CD4-positive, alpha-beta T cell treated with Interleukin-1 beta for 1 hour (primary cell): ENCODE results near the gene FEM1A.
"Not testable (repeated sequence)": the region's sequence is repeated elsewhere in the genome, so short reads cannot be mapped to it uniquely, and the experiment has no call there.

Experiments used
- DNase-seq, 2 donors: peaks; one replicate each; pipeline ENCODE4 v3.0.0-alpha.2; 2020 to 2022

Gene FEM1A

DNA sequence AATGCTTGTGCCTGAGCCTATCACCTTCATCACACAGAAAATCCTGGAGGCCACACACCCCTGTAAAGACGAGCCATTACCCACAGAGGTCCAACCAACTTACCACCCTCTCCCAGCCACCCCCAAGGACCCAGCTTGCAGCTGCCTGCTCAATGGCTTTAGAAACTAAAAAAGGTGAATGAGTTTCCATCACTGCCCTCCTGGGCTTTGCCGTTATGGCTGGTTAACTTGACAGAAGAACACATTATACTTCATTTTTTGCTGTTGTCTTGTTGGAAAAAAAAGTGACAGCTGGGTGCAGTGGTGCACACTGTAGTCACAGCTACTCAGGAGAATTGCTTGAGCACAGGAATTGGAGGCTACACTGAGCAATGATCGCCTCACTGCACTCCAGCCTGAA, 17.4 kb upstream of the FEM1A start:
- no peak for DNase-seq

DNA sequence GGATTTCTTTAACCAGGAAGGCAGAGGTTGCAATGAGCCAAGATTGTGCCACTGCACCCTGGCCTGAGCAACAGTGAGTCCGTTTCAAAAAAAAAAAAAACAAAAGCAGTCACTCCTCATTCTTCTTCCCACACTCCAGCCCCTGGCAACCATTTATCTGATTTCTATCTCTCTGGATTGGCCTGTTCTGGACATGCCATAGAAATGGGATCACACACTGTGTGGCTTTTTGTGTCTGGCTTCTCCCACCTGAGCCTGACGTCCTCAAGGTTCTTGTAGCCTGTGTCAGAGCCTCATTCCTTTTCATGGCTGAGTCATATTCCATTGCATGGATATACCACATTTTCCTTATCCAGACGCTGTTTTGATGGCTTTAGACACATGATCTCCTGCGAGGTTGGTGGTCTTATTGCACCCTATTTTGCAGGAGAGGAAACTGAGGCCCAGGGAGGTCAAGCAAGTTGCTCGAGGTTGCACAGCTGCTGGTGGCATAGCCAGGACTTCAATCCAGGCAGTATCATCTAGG, 15.8 kb upstream of the FEM1A start:
- DNase-seq, result no peak

DNA sequence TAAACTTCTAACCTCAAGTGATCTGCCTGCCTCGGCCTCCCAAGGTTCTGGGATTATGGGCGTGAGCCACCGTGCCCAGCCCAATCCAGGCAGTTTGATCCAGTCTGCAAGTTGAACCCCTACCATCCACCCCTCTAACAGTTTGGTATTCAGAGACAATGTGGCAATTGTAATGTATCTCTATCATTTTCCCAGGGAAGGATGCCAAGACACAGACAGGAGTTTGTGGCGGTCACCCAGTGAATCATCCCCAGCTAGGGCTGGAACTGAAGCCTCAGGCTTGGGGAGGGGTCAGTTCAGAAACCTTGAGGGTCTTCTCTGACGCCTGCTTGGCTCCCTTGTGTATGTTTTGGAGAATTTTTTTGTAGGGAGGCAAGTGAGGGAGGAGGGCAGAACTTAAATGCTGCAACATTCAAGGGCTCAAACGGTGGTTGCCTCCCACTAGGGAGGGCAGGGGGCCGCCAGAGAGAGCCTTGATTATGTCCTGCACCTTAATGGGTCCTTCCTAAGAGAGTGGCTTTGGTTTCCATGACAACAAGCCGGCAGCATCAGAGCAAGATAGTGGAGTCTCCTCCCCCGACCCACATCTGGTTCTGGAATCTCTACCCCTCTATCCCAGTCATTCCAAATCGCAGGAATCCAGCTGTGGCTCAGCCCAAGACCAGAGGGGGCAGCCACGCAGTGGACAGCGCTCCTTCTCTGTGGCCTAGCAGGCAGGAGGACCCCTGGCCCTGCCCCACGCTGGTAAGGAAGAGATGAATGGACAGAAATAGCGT, 14.9 kb upstream of the FEM1A start:
- DNase-seq, result no peak

DNA sequence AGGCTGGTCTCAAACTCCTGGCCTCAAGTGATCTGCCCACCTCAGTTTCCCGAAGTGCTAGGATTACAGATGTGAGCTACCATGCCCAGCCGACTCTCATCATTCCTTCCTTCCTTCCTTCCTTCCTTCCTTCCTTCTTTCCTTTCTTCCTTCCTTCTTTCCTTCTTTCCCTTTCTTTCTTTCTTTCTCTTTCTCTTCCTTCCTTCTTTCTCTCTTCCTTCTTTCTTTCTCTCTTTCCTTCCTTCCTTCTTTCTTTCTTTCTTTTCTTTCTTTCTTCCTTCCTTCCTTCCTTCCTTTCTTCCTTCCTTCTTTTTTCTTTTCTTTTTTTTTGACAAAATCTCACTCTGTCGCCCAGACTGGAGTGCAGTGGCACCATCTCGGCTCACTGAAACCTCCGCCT, 13.4 kb upstream of the FEM1A start:
- DNase-seq, result not testable (repeated sequence)

DNA sequence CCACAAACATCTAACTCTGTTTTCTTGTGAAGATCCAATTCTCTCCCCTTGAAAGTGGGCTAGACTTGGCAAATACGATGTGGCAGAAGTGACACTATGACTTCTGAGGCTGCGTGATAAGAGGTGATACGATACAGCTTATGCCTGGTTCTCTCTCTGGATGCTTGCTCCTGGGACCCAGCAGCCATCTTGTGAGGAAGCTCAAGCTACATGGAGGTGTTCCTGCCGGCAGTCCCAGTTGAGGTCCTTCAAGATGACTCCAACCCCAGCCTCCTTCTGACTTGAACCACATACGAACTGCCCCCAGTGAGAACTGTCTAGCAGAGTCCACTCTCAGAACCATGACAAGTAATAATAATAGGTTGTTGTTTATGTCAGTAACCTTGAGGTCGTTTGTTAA, 10.7 kb upstream of the FEM1A start:
- DNase-seq, result no peak

DNA sequence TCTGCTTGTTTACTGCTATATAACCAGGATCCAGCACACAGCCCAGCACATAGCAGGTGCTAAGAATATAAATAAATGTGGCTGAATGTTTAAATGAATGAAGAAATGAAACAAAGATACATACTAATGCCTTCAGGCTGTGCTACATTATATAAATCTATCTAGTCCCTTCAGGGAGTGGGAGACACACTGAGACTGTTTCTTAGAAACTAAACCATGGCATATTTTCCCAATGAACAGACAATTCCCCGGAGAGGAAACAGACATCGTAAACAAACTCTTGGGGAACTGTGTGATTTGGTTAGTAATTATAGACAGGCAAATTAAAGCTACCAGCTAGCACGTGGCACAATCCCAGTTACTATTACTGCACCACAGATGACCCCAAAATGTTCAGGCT, 9.7 kb upstream of the FEM1A start:
- DNase-seq, result no peak

DNA sequence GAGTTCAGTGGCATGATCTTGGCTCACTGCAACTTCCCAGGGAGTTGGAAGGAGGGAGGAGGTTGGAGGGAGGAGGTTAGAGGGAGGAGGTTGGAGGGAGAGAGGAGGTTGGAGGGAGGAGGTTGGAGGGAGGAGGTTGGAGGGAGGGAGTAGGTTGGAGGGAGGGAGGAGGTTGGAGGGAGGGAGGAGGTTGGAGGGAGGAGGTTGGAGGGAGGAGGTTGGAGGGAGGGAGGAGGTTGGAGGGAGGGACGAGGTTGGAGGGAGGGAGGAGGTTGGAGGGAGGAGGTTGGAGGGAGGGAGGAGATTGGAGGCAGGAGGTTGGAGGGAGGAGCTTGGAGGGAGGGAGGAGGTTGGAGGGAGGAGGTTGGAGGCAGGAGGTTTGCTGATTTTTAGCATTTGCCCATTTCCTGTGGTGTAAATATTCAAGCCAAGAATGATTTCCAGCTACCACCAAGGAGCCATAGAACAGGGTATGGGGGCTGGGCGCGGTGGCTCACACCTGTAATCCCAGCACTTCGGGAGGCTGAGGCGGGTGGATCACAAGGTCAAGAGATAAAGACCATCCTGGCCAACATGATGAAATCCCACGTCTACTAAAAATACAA, 5.0 kb upstream of the FEM1A start:
- not testable (repeated sequence) for DNase-seq

DNA sequence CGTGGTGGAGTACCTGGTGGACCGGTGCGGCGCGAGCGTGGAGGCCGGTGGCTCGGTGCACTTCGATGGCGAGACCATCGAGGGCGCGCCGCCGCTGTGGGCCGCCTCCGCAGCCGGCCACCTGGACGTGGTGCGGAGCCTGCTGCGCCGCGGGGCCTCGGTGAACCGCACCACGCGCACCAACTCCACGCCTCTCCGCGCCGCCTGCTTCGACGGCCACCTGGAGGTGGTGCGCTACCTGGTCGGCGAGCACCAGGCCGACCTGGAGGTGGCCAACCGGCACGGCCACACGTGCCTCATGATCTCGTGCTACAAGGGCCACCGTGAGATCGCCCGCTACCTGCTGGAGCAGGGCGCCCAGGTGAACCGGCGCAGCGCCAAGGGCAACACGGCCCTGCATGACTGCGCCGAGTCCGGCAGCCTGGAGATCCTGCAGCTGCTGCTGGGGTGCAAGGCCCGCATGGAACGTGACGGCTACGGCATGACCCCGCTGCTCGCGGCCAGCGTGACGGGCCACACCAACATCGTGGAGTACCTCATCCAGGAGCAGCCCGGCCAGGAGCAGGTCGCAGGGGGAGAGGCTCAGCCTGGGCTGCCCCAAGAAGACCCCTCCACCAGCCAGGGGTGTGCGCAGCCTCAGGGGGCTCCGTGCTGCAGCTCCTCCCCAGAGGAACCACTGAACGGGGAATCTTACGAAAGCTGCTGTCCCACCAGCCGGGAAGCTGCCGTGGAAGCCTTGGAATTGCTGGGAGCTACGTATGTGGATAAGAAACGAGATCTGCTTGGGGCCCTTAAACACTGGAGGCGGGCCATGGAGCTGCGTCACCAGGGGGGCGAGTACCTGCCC, 708 bp downstream of the FEM1A start:
- DNase-seq, result not testable (repeated sequence)

DNA sequence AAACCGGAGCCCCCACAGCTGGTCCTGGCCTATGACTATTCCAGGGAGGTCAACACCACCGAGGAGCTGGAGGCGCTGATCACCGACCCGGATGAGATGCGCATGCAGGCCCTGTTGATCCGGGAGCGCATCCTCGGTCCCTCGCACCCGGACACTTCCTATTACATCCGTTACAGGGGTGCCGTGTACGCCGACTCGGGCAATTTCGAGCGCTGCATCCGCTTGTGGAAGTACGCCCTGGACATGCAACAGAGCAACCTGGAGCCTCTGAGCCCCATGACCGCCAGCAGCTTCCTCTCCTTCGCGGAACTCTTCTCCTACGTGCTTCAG, 1.3 kb downstream of the FEM1A start:
- not testable (repeated sequence) for DNase-seq

DNA sequence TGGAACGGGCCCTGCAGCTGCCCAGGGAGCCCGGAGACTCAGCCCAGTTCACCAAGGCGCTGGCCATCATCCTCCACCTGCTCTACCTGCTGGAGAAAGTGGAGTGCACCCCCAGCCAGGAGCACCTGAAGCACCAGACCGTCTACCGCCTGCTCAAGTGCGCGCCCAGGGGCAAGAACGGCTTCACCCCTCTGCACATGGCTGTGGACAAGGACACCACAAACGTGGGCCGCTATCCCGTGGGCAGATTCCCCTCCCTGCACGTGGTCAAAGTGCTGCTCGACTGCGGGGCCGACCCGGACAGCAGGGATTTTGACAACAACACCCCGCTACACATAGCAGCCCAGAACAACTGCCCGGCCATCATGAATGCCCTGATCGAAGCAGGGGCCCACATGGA, 1.7 kb downstream of the FEM1A start:
- DNase-seq, result not testable (repeated sequence)

DNA sequence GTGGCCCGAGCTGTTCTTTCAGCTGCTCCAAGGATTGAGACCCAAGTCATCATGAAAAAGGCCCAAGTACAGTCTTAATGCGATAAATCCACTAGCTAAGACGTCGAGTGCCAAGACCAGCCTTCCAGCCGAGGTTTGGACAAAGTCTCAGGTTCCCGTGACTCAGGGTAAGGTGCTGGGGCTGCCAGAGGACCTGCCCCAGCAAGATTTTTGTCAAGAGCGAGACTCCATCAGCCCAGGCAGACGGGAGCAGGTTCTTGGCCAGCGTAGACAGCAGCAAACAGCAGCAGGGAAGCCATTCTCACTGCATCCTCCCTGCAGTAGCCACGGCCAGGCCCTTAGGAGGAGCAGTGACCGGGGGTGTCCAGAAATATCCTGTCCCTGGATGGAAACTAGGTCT, 3.4 kb downstream of the FEM1A start:
- DNase-seq, result no peak

DNA sequence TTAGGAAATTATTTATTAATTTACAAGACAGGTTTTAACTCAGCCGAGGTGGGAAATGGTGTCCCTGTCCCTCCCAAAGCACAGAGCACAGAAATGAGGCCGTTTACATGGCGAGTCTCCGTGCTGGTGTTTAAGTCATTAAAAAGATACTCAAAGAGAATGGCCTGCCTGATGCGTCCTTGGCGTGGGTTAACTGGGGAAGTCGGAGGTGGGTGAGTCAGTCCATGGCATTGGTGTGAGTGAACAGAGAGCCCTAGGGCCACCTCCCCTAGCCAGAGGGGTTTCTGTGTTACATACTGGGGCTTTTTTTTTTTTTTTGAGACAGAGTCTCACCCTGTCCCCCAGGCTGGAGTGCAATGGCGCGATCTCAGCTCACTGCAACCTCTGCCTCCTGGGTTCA, 3.9 kb downstream of the FEM1A start:
- DNase-seq, result no peak

DNA sequence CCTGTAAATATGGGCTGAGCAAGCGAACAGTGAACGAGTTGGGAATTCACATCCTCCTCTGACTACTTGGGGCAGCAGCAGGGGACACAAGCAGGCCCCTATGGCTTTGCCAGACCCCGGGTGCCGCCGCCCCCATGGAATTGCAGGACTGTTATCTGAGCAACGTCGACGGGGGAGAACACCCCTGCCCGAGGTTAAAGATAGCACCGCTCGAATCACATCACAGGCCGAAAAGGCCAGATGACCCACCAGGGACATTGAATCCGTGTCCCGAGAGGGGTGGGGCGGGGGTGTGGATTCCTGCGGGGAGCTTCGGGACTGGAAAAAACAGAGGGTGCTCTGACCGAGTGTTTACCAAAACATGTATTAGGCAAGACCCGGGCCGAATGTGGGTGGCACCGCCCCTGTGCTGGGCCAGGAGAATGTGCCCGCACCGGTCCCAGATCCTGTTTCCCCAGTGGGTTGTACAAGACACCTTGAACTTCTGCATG, 9.1 kb downstream of the FEM1A start:
- DNase-seq, result no peak

DNA sequence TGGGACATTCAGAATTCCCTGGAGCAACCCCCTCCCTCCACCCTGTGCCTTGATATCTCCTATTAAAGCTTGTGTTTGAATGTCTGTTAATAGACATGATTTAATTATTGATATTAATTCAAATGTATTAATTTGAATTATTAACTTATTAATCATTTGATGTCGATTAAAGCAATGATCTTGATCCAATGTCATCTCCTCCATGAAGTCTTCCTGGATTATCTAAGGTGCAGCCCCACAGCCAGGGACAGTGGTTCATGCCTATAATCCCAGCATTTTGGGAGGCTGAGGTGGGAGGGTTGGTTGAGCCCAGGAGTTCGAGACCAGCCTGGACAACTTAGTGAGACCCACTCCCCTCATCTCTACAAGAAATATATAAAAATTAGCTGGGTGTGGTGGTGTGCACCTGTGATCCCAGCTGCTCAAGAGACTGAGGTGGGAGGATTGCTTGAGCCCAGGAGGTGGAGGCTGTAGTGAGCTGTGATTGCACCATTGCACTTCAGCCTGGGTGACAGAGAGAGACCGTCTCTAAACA, 9.6 kb downstream of the FEM1A start:
- no peak for DNase-seq

DNA sequence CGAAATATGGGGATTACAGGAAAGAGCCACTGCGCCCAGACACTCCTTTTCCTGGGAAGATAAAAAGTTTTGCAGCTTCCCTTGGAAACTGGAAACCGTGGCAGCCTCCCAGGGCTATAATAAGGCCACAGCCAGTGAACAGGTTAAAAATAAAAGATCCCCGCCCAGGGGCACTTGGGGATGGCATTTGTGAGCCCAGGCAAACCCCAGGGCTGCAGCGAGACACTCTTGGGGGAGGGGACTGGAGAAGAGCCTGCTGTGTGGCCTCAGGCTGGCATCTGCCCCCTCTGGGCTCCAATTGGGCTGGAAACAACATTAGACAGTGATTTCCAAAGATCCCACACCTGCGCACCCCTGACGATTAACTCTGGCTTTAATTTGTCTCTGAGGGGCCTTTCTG, 11.2 kb downstream of the FEM1A start:
- DNase-seq, result no peak

DNA sequence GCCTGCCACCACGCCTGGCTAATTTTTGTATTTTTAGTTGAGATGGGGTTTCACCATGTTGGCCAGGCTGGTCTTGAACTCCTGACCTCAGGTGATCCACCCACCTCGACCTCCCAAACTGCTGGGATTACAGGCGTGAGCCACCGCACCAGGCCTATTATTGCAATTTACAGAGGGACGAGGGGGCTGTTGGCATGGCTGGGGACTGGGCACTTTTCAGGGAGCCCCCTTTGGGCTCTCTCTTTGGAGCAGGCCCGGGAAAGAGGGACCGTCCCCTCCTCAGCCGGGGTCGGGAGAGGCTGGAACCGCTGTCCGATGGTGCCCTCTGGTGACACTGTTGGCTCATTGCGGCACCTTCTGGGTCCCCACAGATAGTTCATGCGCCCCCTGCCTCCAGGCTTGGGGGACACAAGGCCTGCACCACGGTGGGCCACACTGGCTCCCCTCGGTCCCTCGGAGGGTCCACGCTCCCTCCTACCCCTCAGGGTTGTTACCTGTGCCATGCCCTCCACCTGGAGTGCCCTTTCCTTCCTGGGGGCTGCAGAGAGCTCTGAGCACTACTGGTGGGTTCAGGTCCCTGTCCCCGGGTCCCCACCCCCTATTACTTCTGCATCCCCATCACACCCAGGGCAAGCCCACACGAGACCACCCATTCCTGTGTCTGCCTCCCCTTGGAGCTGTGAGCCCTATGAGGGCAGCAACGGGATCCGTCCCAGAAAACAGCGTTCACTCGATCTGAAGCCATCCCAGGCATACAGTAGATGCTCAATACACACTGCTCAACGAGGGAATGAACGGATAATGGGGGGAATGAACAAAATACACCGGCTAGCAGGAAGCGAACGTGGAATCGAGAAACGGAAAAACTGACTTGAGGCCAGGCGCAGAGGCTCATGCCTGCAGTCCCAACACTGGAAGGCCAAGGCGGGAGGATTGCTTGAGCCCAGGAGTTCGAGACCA, 12.5 kb downstream of the FEM1A start:
- DNase-seq, result peak; percentile 65 to 66

DNA sequence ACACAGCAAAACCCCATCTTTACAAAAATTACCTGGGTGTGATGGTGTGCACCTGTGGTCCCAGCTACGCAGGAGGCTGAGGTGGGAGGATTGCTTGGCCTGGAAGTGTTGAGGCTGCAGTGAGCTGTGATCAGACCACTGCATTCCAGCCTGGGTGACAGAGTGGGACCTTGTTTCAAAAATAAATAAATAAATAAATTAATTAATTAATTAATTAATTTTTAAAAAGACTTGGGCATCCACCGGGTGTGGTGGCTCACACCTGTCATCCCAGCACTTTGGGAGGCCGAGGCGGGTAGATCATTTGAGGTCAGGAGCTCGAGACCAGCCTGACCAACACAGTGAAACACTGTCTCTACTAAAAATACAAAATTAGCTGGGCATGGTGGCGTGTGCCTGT, 13.6 kb downstream of the FEM1A start:
- DNase-seq, result not testable (repeated sequence)

DNA sequence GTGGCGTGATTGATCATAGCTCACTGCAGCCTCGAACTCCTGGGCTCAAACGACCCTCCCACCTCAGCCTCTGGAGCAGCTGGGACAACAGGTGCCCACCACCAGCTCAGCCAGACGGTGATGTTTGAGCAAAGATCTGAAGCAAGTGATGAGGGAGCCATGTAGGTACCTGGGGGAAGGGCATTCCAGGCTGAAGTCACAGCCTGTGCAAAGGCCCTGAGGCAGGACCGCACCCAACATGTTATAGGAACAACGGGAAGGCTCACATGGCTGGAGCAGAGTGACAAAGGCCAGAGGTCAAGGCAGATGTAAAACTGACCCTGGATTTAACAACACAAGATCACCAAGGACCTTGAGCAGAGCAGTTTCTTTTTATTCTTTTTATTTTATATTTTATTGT, 14.8 kb downstream of the FEM1A start:
- DNase-seq, result no peak

DNA sequence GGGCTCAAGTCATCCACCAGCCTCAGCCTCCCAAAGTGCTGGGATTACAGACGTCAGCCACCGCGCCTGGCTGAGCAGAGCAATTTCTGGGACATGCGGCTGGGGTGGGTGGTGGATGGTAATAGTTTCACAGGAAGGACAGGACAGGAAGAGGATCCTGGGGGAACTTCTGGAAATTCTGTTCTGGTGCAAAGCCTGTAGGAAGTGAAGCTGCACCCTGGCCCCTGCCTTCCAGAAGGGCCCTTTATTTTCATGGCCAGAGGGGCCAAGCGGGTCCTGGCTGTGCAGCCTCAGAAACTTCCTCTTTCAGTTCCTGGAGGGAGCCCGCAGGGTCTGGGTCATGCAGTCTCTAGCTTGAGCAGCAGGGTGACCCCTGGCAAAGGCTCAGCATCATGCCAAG, 15.7 kb downstream of the FEM1A start:
- peak in 1 of 2 donors; percentile 49 for DNase-seq

DNA sequence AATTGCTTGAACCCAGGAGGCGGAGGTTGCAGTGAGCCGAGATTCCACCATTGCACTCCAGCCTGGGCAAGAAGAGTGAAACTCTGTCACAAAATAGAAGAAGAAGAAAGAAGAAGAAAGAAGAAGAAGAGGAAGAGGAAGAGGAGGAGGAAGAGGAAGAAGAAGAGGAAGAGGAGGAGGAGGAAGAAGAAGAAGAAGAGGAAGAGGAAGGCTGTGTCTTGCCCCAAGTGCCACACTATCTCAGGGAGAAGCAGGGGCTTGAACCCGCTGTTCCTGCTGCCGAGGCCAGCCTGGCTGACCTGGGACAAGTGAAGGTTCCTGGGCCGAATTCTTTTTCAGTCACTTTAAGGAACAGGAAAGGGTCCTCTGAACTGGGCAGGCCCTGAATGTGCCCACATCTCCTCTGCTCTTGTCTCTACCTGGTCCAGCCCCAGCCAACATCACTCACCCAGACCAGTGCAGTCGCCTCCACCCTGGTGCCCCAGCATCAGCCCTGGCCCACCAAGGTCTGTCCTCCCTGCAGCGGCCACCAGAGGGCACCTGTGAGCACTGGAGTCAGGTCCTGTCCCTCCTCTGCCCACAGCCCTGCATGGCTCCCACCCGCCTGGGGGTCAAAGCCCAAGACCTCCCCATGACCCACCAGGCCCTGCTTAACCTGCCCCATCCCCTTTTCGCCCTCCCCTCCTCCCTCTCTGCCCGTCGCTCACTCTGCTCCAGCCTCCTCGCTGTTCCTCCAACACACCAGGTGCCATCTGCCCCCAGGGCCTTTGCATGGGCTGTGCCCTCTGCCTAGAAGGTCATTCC, 20.0 kb downstream of the FEM1A start:
- peak; percentile 82 to 86 for DNase-seq
